Rectal smooth muscle tissue (tissue), 1 donor: ENCODE results near the gene CTF1.
A peak's percentile ranks its signal among the peaks of the same experiment; 100 is the strongest.

ENCODE experiments used
- H3K27ac ChIP-seq: one replicate; pipeline ENCODE4 v1.7.0; 2013; ENCODE audit warnings: low read depth, low read length, inconsistent platforms
- H3K27me3 ChIP-seq: one replicate; pipeline ENCODE4 v1.7.0; 2013; ENCODE audit warnings: low read length; ENCODE audit not compliant: control insufficient read depth, insufficient read depth
- H3K36me3 ChIP-seq: one replicate; pipeline ENCODE4 v1.7.0; 2013; ENCODE audit warnings: low read length; ENCODE audit not compliant: control insufficient read depth, insufficient read depth
- H3K4me1 ChIP-seq: one replicate; pipeline ENCODE4 v1.7.0; 2013; ENCODE audit warnings: low read length; ENCODE audit not compliant: control insufficient read depth, insufficient read depth
- H3K4me3 ChIP-seq: one replicate; pipeline ENCODE4 v1.7.0; 2013; ENCODE audit warnings: low read length
- H3K9ac ChIP-seq: one replicate; pipeline ENCODE4 v1.7.0; 2013; ENCODE audit warnings: low read length

CTF1 gene

DNA sequence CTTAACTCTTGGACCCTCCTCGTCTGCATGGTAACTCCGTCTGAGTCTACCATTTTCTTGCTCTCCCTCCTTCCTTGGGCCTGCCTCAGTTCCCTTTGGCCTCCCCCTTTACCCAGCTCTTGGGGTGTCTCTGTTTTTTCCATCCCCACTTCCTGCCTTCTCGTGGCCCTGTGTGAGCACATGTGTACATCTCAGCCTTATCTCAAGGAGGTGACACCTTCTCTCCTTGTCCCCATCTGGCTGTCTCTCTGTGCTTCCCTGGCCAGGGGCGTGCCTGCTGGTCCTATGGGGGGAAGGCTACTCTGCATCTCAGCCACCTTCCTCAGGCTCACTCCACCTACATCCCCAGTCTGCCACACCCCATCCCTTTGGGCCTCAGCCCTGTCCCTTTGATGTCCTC is 6.6 kb downstream of the CTF1 start:
- H3K36me3 ChIP-seq: no peaks in the 10 kb centered on the region
- H3K27ac ChIP-seq: peak overlapping the region; percentile 92
- H3K27me3 ChIP-seq: no peaks in the 10 kb centered on the region
- no peak overlapping the region for H3K4me3 ChIP-seq
- H3K9ac ChIP-seq: no peak overlapping the region
- no peaks in the 10 kb centered on the region for H3K4me1 ChIP-seq

DNA sequence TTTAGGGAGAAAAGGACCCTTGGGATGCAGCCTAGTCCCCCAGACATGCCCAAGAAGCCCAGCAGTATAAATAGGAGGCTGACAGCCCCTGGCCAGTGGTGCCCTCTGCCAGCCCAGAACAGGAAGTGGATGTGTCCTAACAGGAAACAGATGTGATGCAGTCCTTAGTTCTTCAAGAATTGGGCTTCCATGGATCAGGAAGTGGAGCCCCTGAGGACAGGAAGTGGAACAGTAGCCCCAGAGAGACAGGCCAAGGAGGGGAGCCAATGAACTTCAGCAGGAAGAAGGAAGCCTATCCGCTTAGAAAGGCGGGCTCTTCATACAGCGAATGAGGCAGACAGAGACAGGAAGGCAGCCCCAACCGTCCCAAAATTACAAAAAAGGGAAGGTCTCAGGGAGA is 7.2 kb downstream of the CTF1 start:
- no peaks in the 10 kb centered on the region for H3K36me3 ChIP-seq
- H3K4me1 ChIP-seq: no peaks in the 10 kb centered on the region
- H3K27me3 ChIP-seq: no peaks in the 10 kb centered on the region
- no peak overlapping the region for H3K4me3 ChIP-seq
- H3K27ac ChIP-seq: peak overlapping the region; percentile 33
- H3K9ac ChIP-seq: no peak overlapping the region

DNA sequence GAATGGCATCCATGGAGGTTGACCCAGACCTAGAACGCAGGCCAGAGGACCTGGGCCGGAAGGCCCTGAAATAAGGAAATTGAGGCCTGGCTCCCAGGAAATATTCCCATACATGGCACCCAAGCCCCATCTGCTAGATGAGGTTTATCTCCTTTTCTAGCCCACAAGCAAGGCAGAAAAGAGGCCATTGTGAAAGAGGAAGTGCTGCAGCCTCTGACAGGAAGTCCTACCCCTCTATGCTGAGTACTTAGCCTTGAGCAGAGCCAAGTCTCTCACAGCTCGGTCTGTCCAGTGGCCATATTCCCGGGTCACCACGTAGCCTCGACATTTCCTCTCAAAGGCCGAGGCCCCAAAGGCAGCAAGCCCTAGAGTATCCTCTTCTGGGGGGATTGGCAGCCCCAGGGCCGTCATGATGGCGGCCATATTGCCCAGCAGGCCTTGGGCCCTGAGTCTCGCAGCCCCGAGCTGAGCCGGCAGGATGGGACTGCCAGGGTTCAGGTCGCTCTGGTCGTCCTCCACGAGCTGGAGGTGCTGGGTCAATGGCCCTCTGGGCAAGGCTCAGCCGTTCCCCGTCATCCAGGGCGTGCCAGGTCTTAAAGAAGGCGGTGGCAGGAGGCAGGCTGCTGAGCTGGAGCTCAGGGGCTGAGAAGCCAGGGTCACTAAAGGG is 7.8 kb downstream of the CTF1 start:
- H3K27ac ChIP-seq: peak overlapping the region; percentile 33
- H3K4me3 ChIP-seq: no peak overlapping the region
- H3K27me3 ChIP-seq: no peaks in the 10 kb centered on the region
- no peaks in the 10 kb centered on the region for H3K36me3 ChIP-seq
- no peaks in the 10 kb centered on the region for H3K4me1 ChIP-seq
- no peak overlapping the region for H3K9ac ChIP-seq

DNA sequence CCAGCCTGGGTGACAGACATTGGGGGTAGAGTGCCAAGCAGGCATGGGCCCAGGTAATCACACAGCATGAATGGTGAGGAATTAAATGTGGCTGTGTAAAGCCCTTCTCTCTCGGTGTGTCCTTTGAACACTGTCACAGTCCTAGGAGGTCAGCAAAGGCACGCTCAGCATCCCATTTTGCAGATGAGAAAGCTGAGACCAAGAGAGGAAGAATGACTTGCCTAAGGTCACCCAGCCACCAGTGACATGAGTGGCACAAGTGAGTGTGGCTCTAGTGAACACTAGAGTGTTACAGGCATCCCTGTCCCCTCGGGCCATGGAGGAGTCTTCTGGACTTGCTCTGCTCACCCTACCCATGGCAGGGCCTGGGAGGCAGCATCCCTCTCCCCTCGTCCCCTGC is 10.7 kb downstream of the CTF1 start:
- no peak overlapping the region for H3K4me3 ChIP-seq

DNA sequence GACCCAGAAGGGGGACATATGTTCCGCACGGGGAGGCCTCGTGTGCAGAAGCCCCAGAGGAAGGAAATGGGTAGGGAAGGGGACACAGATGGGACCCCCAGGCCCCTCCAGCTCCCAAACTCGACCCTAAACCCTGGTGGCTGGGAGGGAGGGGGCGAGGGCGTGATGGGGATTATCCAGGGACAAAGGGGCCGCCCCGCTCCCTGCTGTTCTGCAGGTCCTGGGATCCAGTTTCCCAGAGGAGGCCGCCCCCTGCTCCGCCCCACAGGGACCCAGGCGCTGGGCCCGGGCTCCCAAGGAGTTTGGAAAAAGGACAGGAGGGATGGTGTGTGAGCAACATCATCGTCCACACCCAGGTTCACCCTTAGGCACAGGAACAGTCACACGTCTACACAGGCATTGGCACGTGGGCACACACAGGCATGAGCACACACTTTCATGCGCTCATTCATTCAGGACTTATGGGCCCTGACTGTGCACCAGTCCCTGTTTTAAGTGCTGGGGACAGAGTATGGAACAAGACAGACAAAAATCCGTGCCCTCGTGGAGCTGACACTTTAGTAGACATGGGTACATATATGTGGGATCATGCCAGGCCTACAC is 14.1 kb downstream of the CTF1 start:
- Histone ChIP-seq H3K4me1 (no peaks in the 10 kb centered on the region), H3K27ac (no peak overlapping the region), H3K27me3 (no peaks in the 10 kb centered on the region)

More for the DNA sequence above, 10.7 kb downstream of the CTF1 start:
- no peaks in the 10 kb centered on the region for H3K4me1 ChIP-seq
- no peak overlapping the region for H3K9ac ChIP-seq
- no peak overlapping the region for H3K27ac ChIP-seq
- no peaks in the 10 kb centered on the region for H3K27me3 ChIP-seq
- no peaks in the 10 kb centered on the region for H3K36me3 ChIP-seq

DNA sequence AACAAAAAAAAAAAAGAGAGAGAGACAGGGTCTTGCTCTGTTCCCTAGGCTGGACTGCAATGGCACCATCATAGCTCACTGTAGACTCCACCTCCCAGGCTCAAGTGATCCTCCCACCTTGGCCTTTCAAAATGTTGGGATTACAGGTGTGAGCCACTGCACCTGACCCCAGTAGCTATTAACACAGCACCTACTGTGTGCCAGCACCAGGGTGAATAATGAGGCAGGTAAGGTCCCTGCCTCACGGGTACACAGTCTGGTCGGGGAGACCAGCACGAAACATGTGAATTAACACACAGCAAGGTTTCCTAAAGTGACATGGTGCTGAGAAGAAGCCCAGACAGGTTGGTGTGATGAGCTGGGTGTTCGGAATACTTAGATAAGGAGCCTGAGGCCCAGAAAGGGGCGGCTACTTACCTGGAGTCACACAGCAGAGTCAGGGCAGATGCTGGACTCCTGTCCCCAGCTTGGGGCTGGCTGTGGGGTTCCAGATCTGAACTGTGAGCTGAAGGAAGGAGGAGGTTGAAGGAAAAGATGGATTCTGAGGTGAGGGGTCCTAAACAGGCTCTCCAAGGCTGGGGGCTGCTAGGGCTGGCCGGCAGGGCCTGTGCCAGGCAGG is 16.5 kb downstream of the CTF1 start:
- Histone ChIP-seq H3K36me3 (no peaks in the 10 kb centered on the region), H3K27ac (no peak overlapping the region), H3K27me3 (no peaks in the 10 kb centered on the region), H3K4me1 (no peaks in the 10 kb centered on the region), H3K4me3 (no peak overlapping the region), H3K9ac (no peak overlapping the region)

More for the DNA sequence above, 14.1 kb downstream of the CTF1 start:
- H3K4me3 ChIP-seq: no peak overlapping the region
- no peak overlapping the region for H3K9ac ChIP-seq
- no peaks in the 10 kb centered on the region for H3K36me3 ChIP-seq

DNA sequence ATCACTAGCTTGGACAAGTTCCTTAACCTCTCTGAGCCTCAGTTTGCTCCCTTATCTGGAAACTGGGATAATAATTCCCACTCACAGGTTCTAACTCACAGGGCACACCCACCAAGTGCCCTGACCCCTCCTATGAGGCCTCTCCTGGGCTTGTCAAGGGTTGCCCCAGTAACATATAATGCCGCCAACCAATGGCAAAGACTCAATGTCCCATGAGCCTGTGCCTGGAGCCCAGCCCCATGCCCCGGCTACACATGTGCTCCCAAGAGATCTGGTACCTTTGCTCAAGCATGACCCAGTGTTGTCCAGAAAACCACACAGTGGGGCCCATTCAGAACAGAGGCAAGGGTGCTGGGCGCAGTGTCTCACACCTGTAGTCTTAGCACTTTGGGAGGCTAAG is 18.4 kb downstream of the CTF1 start:
- Histone ChIP-seq H3K36me3 (no peaks in the 10 kb centered on the region), H3K4me3 (no peak overlapping the region), H3K4me1 (no peaks in the 10 kb centered on the region)

DNA sequence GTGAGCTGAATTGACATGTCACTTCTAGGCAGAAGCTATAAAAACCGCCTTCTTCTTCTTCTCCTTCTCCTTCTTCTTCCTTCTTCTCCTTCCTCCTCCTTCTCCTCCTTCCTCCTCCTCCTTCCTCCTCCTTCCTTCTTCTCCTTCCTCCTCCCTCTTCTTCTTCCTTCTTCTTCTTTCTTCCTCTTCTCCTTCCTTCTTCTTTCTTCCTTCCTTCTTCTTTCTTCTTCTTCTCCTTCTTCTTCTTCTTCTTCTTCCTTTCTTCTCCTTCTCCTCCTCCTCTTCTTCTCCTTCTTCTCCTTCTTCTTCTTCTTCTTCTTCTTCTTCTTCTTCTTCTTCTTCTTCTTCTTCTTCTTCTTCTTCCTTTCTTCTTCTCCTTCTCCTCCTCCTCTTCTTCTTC is 22.2 kb downstream of the CTF1 start:
- Histone ChIP-seq H3K4me3 (no peak overlapping the region), H3K27ac (no peak overlapping the region), H3K27me3 (no peaks in the 10 kb centered on the region), H3K9ac (no peak overlapping the region), H3K4me1 (no peaks in the 10 kb centered on the region), H3K36me3 (no peaks in the 10 kb centered on the region)

More for the DNA sequence above, 18.4 kb downstream of the CTF1 start:
- H3K27ac ChIP-seq: no peak overlapping the region
- H3K9ac ChIP-seq: no peak overlapping the region
- no peaks in the 10 kb centered on the region for H3K27me3 ChIP-seq

DNA sequence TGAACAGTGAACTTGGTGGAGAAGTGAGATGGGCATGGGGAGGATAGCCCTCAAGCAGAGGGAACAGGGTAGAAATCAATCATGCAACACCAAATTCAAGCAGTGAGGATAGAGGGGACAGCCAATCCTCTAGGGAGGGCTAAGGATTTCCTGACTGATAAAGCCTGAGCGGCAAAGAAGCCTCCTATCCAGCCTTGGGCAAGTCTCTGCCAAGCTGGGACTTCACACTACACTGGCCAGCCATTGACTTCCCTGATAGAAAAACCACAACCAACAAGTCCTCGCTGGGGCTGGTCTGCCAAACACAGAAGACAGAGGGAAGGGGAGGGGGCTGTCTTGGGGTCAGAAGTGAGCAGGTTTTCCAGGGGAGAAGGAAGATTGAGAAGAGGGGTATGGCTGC is 24.5 kb downstream of the CTF1 start:
- Histone ChIP-seq H3K9ac (no peak overlapping the region), H3K27ac (peak overlapping the region; percentile 100), H3K4me1 (peaks cover 5% of the 10 kb centered on the region), H3K4me3 (no peak overlapping the region), H3K36me3 (no peaks in the 10 kb centered on the region), H3K27me3 (no peaks in the 10 kb centered on the region)

DNA sequence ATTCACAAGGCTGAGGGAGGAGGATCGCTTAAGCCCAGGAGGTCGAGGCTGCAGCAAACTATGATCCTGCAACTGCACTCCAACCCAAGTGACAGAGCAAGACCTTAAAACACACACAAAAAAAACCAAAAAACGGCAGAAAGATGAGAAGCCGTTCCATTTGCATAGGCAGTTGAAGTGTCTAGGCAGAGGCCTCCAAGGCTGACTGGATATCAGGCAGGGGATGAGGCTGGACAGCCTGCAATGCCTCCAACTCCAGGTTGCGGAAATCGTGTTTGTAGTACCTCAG is 25.0 kb downstream of the CTF1 start:
- peak overlapping the region; percentile 89 for H3K4me3 ChIP-seq
- H3K9ac ChIP-seq: no peak overlapping the region
- H3K4me1 ChIP-seq: peaks cover 5% of the 10 kb centered on the region
- H3K36me3 ChIP-seq: no peaks in the 10 kb centered on the region
- peak overlapping the region; percentile 100 for H3K27ac ChIP-seq
- H3K27me3 ChIP-seq: no peaks in the 10 kb centered on the region

DNA sequence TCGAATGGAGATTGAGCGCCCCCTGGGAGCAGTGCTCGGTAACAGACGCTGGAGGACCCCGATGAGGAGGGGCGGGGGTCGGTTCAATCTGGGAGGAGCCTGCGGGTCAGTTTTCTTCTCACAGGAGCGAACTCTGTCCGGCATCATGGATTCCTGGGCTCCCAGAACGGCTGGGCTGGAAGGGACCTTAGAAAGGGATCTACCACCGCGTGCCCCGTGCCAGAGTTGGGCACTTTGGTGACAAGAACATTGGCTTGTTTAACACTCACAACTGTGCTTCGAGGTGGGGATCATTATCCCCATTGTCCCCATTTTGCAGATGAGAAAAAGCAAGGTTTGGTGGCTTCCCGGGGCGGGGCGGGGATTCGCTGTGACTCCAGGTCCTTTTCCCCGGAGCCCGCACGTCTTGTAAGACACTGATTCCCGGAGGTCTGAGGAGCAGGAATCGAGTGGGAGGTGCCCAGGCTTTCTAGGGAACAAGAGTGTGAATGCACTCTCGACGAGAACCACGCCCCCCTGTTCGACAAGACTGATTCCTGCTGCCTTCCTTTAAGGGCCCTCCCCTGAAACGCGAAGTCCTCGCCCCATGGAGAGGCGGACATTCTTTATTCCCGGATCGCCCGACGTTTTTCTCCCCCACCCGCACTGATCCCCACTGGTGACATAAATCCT is 25.5 kb downstream of the CTF1 start:
- Histone ChIP-seq H3K4me3 (peak overlapping the region; percentile 89), H3K9ac (peak overlapping the region; percentile 75), H3K36me3 (no peaks in the 10 kb centered on the region), H3K27ac (peak overlapping the region; percentile 100), H3K4me1 (peaks cover 5% of the 10 kb centered on the region), H3K27me3 (no peaks in the 10 kb centered on the region)

DNA sequence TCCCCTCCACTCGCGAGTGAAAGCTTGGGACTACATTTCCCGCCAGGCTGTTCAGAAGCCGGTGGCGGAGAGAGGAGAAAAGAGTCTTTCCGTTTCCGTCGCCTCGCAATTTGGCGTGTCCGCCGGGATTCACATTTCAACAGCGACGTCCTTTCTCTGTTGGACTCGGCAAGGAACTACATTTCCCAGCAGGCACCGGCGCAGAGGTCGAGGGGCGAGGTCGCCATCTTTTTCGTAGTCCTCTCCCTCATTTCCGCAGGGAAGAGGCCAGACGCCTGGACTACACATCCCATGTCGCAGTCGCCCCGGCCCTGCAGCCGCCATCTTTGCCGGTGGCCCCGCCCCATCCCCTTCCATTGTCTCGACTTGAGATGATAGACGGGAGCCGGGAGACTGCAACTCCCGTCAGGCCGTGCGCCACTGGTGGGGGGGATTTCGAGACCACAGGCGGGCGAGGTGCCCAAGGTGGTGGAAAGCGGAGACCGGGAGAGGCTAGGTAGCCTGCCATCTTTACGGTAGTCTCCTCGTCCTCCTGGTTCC is 26.1 kb downstream of the CTF1 start:
- no peaks in the 10 kb centered on the region for H3K27me3 ChIP-seq
- H3K9ac ChIP-seq: peak overlapping the region; percentile 75
- peak overlapping the region; percentile 97 for H3K4me3 ChIP-seq
- H3K4me1 ChIP-seq: peaks cover 5% of the 10 kb centered on the region
- peak overlapping the region; percentile 100 for H3K27ac ChIP-seq
- no peaks in the 10 kb centered on the region for H3K36me3 ChIP-seq
